LHCN-M2 (cell line): Measurements from ENCODE around the gene TNFRSF6B. TPM values are rescaled to one million over a fixed set of nuclear protein-coding genes. Genes with fewer than 3 reads are reported as not detected.
"Not testable (repeated sequence)": the region's sequence is repeated elsewhere in the genome, so short reads cannot be mapped to it uniquely, and the experiment has no call there.

Experiments used
- DNase-seq: peaks from one replicate; pipeline ENCODE4 v3.0.0-alpha.2; 2012; ENCODE audit warnings: low read depth
- total RNA-seq: library from RNA; depleted of rRNA; stranded (reverse); fragments of >200 nt; gene quantifications from 2 replicates; pipeline ENCODE4 v1.2.3, GENCODE V29; 2014

TNFRSF6B gene
- total RNA-seq, 1 experiment from 2014 or later: 6.7 TPM

GRCh38 chr20:63662813-63663189 is 33.7 kb upstream of the TNFRSF6B start:
- DNase-seq: no peak

- DNase-seq: no peak
These were observed 33.0 kb upstream of the TNFRSF6B start for GRCh38 chr20:63663332-63664066.

- DNase-seq: no peak
These were observed 32.2 kb upstream of the TNFRSF6B start for GRCh38 chr20:63664143-63664851.

GRCh38 chr20:63664861-63665594 is 31.4 kb upstream of the TNFRSF6B start:
- no peak for DNase-seq

GRCh38 chr20:63665708-63666107 is 30.7 kb upstream of the TNFRSF6B start:
- no peak for DNase-seq

- DNase-seq: no peak
These were observed 28.6 kb upstream of the TNFRSF6B start for GRCh38 chr20:63667858-63668257.

- DNase-seq: no peak
These were observed 28.1 kb upstream of the TNFRSF6B start for GRCh38 chr20:63668351-63668750.

GRCh38 chr20:63671695-63672094 is 24.8 kb upstream of the TNFRSF6B start:
- not testable (repeated sequence) for DNase-seq

- no peak for DNase-seq
These were observed 23.8 kb upstream of the TNFRSF6B start for GRCh38 chr20:63672666-63673065.

GRCh38 chr20:63673951-63674350 is 22.5 kb upstream of the TNFRSF6B start:
- no peak for DNase-seq

- DNase-seq: no peak
These were observed 20.6 kb upstream of the TNFRSF6B start for GRCh38 chr20:63675681-63676368.

- no peak for DNase-seq
These were observed 18.4 kb upstream of the TNFRSF6B start for GRCh38 chr20:63678071-63678470.

- no peak for DNase-seq
These were observed 17.6 kb upstream of the TNFRSF6B start for GRCh38 chr20:63678667-63679465.

- DNase-seq: no peak
These were observed 16.6 kb upstream of the TNFRSF6B start for GRCh38 chr20:63679799-63680305.

- DNase-seq: no peak
These were observed 16.0 kb upstream of the TNFRSF6B start for GRCh38 chr20:63680427-63680826.

- DNase-seq: no peak
These were observed 15.4 kb upstream of the TNFRSF6B start for GRCh38 chr20:63680857-63681608.

GRCh38 chr20:63681609-63682142 is 14.8 kb upstream of the TNFRSF6B start:
- DNase-seq: no peak

GRCh38 chr20:63682384-63683139 is 13.9 kb upstream of the TNFRSF6B start:
- DNase-seq: peak; percentile 98
